Fibroblast of pulmonary artery (primary cell): ENCODE results near the gene PTPRO.

Experiments
- DNase-seq: peaks from one replicate; pipeline ENCODE4 v3.0.0-alpha.2; 2010; ENCODE audit warnings: low read depth
- H3K4me3 ChIP-seq: replicated peaks from 2 replicates; pipeline ENCODE4 v1.5.1; 2011; ENCODE audit warnings: low read depth, mild to moderate bottlenecking, control low read depth, low read length, moderate library complexity
- CTCF ChIP-seq: IDR thresholded peaks from 2 replicates; pipeline ENCODE4 v1.5.1; 2011; ENCODE audit warnings: mild to moderate bottlenecking, control low read depth, low read length, inconsistent platforms; ENCODE audit errors: missing control alignments

The PTPRO gene

GRCh38 chr12:15550793-15551192, 228.5 kb downstream of the PTPRO start:
- H3K4me3 ChIP-seq, result no peak overlapping the region
- DNase-seq, result no peak
- no peak for TF ChIP-seq CTCF

GRCh38 chr12:15555446-15555845, 233.1 kb downstream of the PTPRO start:
- TF ChIP-seq CTCF, result no peak
- H3K4me3 ChIP-seq, result no peak overlapping the region
- DNase-seq, result no peak

GRCh38 chr12:15556411-15557102, 234.2 kb downstream of the PTPRO start:
- TF ChIP-seq CTCF, result no peak
- H3K4me3 ChIP-seq, result no peak overlapping the region
- DNase-seq, result peak; percentile 23

GRCh38 chr12:15558915-15559528, 236.7 kb downstream of the PTPRO start:
- peak; percentile 54 for DNase-seq
- no peak for TF ChIP-seq CTCF
- no peak overlapping the region for H3K4me3 ChIP-seq

- no peak for DNase-seq
- no peak overlapping the region for H3K4me3 ChIP-seq
- TF ChIP-seq CTCF, result no peak
These were observed 239.1 kb downstream of the PTPRO start for GRCh38 chr12:15561396-15561795.

GRCh38 chr12:15562263-15562662, 240.0 kb downstream of the PTPRO start:
- no peak overlapping the region for H3K4me3 ChIP-seq
- DNase-seq, result no peak
- TF ChIP-seq CTCF, result no peak

GRCh38 chr12:15563663-15564062, 241.4 kb downstream of the PTPRO start:
- DNase-seq, result peak; percentile 76
- peak overlapping the region; percentile 23 for H3K4me3 ChIP-seq
- no peak for TF ChIP-seq CTCF
